ENCODE measurements around the gene PIP5K1C.

- no peak for TF ChIP-seq SRSF7 (optimal IDR thresholded peaks at IDR 0.05; ENCODE audit: low read depth, low read length)
- TF ChIP-seq MAFK (IDR thresholded peaks at IDR 0.05; ENCODE audit: low read length), result no peak
These were observed 9.5 kb downstream of the PIP5K1C start for GRCh38 chr19:3690551-3691371.
